CD14-positive monocyte (primary cell): ENCODE data around the gene FOLR3. TPM values are rescaled to one million over a fixed set of nuclear protein-coding genes. Genes with fewer than 3 reads are reported as not detected.
"Not testable (repeated sequence)": the region's sequence is repeated elsewhere in the genome, so short reads cannot be mapped to it uniquely, and the experiment has no call there.

Experiments
- DNase-seq, 3 donors: peaks; one replicate each; pipeline ENCODE4 v3.0.0-alpha.2; 2011 to 2022
- H2AFZ ChIP-seq: 2 replicates; pipeline ENCODE4 v1.6.0; 2012; ENCODE audit warnings: mild to moderate bottlenecking, low read depth, low read length, inconsistent platforms; ENCODE audit not compliant: insufficient read depth, poor library complexity, severe bottlenecking
- H3K27ac ChIP-seq, 2 donors: 1 replicate in 1 of 2; 2 replicates in 1 of 2; pipeline ENCODE4 v1.5.1; 2012 to 2013; ENCODE audit warnings: low read length in 2 of 2, control low read depth in 1 of 2, inconsistent platforms in 1 of 2, low read depth in 1 of 2, mild to moderate bottlenecking in 1 of 2
- H3K27me3 ChIP-seq, 2 donors: one replicate each; pipeline versions ENCODE4 v1.6.0 to v1.6.1; 2011 to 2013; ENCODE audit warnings: low read length in 2 of 2; ENCODE audit not compliant: control insufficient read depth in 2 of 2, insufficient read depth in 2 of 2
- H3K36me3 ChIP-seq, 2 donors: replicated peaks in 1 of 2; 1 replicate in 1 of 2; 2 replicates in 1 of 2; pipeline versions ENCODE4 v1.5.1 to v1.6.1; 2012 to 2013; ENCODE audit warnings: low read length in 2 of 2, control low read depth in 1 of 2, inconsistent platforms in 1 of 2, mild to moderate bottlenecking in 1 of 2; ENCODE audit not compliant: insufficient read depth in 2 of 2, control insufficient read depth in 1 of 2
- H3K4me1 ChIP-seq, 2 donors: 1 replicate in 1 of 2; 2 replicates in 1 of 2; pipeline versions ENCODE4 v1.5.1 to v1.6.1; 2012 to 2013; ENCODE audit warnings: low read length in 2 of 2, control low read depth in 1 of 2, inconsistent platforms in 1 of 2, mild to moderate bottlenecking in 1 of 2, moderate library complexity in 1 of 2; ENCODE audit not compliant: insufficient read depth in 2 of 2, control insufficient read depth in 1 of 2
- H3K4me2 ChIP-seq: replicated peaks from 2 replicates; pipeline ENCODE3; 2012; ENCODE audit warnings: low read length, moderate library complexity, mild to moderate bottlenecking; ENCODE audit not compliant: poor library complexity, severe bottlenecking; ENCODE audit errors: extremely low read depth
- H3K4me3 ChIP-seq, 3 experiments: fragments of 200-600 bp in 1 of 3; sonication (generic) in 1 of 3; replicated peaks in 1 of 3; 1 replicate in 2 of 3; 2 replicates in 1 of 3; pipeline ENCODE4 v1.5.1; 2011 to 2013; ENCODE audit warnings: low read length in 3 of 3, mild to moderate bottlenecking in 3 of 3, control low read depth in 2 of 3, low read depth in 2 of 3, inconsistent platforms in 1 of 3, moderate library complexity in 1 of 3
- H3K79me2 ChIP-seq: 2 replicates; pipeline ENCODE4 v1.6.0; 2012; ENCODE audit warnings: mild to moderate bottlenecking, control low read depth, inconsistent platforms, low read length, moderate library complexity; ENCODE audit not compliant: insufficient read depth
- H3K9ac ChIP-seq: 2 replicates; pipeline ENCODE4 v1.6.0; 2017; ENCODE audit warnings: low read length, mild to moderate bottlenecking; ENCODE audit not compliant: insufficient read depth, poor library complexity, severe bottlenecking
- H3K9me3 ChIP-seq, 2 donors: replicated peaks in 1 of 2; 1 replicate in 1 of 2; 2 replicates in 1 of 2; pipeline versions ENCODE4 v1.5.1 to v1.6.1; 2012 to 2013; ENCODE audit warnings: low read length in 2 of 2, control low read depth in 1 of 2; ENCODE audit not compliant: control insufficient read depth in 1 of 2, insufficient read depth in 1 of 2
- H4K20me1 ChIP-seq: 2 replicates; pipeline ENCODE4 v1.6.0; 2012; ENCODE audit warnings: mild to moderate bottlenecking, low read length, control low read depth, moderate library complexity; ENCODE audit not compliant: insufficient read depth
- H3K27ac Mint-ChIP-seq, 7 donors: one replicate each; pipeline ENCODE4 v1.8.0; 2020; ENCODE audit warnings: mild to moderate bottlenecking in 7 of 7, mixed read lengths in 7 of 7, moderate library complexity in 6 of 7, inconsistent platforms in 2 of 7
- H3K27me3 Mint-ChIP-seq, 3 donors: one replicate each; pipeline ENCODE4 v1.8.0; 2021 to 2022; ENCODE audit warnings: low read depth in 3 of 3, mild to moderate bottlenecking in 3 of 3, mixed read lengths in 3 of 3, moderate library complexity in 3 of 3, inconsistent platforms in 1 of 3
- H3K36me3 Mint-ChIP-seq, 2 donors: one replicate each; pipeline ENCODE4 v1.8.0; 2020; ENCODE audit warnings: mixed read lengths in 2 of 2, inconsistent platforms in 1 of 2, mild to moderate bottlenecking in 1 of 2
- H3K4me1 Mint-ChIP-seq: one replicate; pipeline ENCODE4 v1.8.0; 2020; ENCODE audit warnings: mild to moderate bottlenecking, mixed read lengths
- H3K4me3 Mint-ChIP-seq, 2 donors: one replicate each; pipeline ENCODE4 v1.8.0; 2020; ENCODE audit warnings: mild to moderate bottlenecking in 2 of 2, mixed read lengths in 2 of 2, moderate library complexity in 1 of 2
- H3K9me3 Mint-ChIP-seq, 7 donors: one replicate each; pipeline ENCODE4 v1.8.0; 2020 to 2022; ENCODE audit warnings: mixed read lengths in 7 of 7, mild to moderate bottlenecking in 6 of 7, moderate library complexity in 6 of 7, inconsistent platforms in 2 of 7
- WGBS: methylation state at CpG from one replicate; pipeline ENCODE4 v1.1.5; 2013; ENCODE audit warnings: missing lambda C conversion rate; ENCODE audit not compliant: insufficient coverage; 5-methylcytosine and 5-hydroxymethylcytosine counted together
- intact Hi-C, 2 donors: fragments of 100-400 bp; cut with micrococcal nuclease; formaldehyde crosslinking; loops; one replicate each; pipeline versions ENCODE4 v1.15.0 to v1.15.1; 2023
- polyA plus RNA-seq, 3 donors: library from polyadenylated mRNA; depleted of rRNA in 1 of 3; unstranded in 2 of 3; stranded (reverse) in 1 of 3; fragments of 300-500 nt in 2 of 3; fragments of >200 nt in 1 of 3; fragmentation: Illumina TruSeq in 2 of 3; gene quantifications; 1 replicate in 2 of 3; 2 replicates in 1 of 3; pipeline ENCODE4 v1.2.3, GENCODE V29; 2012 to 2021
- TF ChIP-seq, protein P1 (sequence below): fragments of 200-600 bp; IDR thresholded peaks from one replicate; pipeline ENCODE4 v1.8.0; 2022; ENCODE audit warnings: antibody characterized with exemption, mild to moderate bottlenecking

Gene FOLR3
- polyA plus RNA-seq, 3 donors = 22.3 to 330 (median 74.0) TPM

DNA sequence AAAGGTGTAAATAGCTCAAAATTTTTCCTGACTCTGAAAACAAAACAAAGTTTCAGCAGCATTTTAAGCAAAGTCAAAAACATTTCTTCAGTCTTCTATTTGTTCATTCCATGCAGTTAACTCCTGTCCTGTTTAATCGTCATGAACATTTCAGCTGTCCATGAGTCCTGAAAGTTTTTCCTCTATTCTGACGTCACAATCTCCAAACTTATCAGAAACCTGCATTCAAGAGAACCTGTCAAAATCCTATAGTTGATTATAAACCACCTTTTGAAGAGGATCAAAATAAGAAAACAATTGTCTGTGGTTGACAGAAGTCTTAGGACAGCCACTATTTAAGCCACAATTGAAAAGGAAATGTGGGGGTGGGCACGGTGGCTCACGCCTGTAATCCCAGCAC lies 15.4 kb downstream of the FOLR3 start:
- Mint-ChIP-seq H3K36me3 (no peaks in the 10 kb centered on the region), H3K27ac (no peak overlapping the region), H3K4me3 (no peak overlapping the region), H3K4me1 (peaks cover 2% of the 10 kb centered on the region), H3K9me3 (peaks cover 0 to 2% (median 0%) of the 10 kb centered on the region in 7 donors), H3K27me3 (peaks cover 3 to 6% (median 5%) of the 10 kb centered on the region in 3 donors)
- Histone ChIP-seq H3K9me3 (no peaks in the 10 kb centered on the region), H3K79me2 (no peaks in the 10 kb centered on the region), H3K9ac (no peak overlapping the region), H3K4me2 (no peak overlapping the region), H4K20me1 (no peaks in the 10 kb centered on the region), H2AFZ (no peak overlapping the region), H3K27me3 (no peaks in the 10 kb centered on the region), H3K4me1 (no peaks in the 10 kb centered on the region), H3K4me3 (no peak overlapping the region), H3K27ac (no peak overlapping the region), H3K36me3 (no peaks in the 10 kb centered on the region)
- TF ChIP-seq, protein P1, sequence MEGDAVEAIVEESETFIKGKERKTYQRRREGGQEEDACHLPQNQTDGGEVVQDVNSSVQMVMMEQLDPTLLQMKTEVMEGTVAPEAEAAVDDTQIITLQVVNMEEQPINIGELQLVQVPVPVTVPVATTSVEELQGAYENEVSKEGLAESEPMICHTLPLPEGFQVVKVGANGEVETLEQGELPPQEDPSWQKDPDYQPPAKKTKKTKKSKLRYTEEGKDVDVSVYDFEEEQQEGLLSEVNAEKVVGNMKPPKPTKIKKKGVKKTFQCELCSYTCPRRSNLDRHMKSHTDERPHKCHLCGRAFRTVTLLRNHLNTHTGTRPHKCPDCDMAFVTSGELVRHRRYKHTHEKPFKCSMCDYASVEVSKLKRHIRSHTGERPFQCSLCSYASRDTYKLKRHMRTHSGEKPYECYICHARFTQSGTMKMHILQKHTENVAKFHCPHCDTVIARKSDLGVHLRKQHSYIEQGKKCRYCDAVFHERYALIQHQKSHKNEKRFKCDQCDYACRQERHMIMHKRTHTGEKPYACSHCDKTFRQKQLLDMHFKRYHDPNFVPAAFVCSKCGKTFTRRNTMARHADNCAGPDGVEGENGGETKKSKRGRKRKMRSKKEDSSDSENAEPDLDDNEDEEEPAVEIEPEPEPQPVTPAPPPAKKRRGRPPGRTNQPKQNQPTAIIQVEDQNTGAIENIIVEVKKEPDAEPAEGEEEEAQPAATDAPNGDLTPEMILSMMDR = no peak
- no peak for DNase-seq
- 100% methylated on average over 1 of the region's 4 CpGs for WGBS
- intact Hi-C loops = no loop called here

DNA sequence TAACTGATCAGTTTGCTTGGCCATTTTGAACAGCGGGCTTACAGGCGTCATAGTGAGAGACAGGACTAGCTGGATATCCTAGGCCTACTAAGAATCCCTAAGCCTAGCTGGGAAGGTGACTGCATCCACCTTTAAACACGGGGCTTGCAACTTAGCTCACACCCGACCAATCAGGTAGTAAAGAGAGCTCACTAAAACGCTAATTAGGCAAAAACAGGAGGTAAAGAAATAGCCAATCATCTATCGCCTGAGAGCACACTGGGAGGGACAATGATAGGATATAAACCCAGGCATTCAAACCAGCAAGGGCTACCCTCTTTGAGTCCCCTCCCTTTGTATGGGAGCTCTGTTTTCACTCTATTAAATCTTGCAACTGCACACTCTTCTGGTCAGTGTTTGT lies 18.3 kb downstream of the FOLR3 start:
- not testable (repeated sequence) for H3K4me3 ChIP-seq, H3K36me3 Mint-ChIP-seq, H3K36me3 ChIP-seq

More for the DNA sequence above, 18.3 kb downstream of the FOLR3 start:
- H3K27me3 ChIP-seq, H3K79me2 ChIP-seq, H3K4me2 ChIP-seq, H3K4me1 Mint-ChIP-seq, H3K4me3 Mint-ChIP-seq, H2AFZ ChIP-seq, H4K20me1 ChIP-seq, H3K27ac ChIP-seq, intact Hi-C loops, H3K27me3 Mint-ChIP-seq, H3K9me3 ChIP-seq, H3K4me1 ChIP-seq, DNase-seq, H3K9me3 Mint-ChIP-seq, H3K9ac ChIP-seq: not testable (repeated sequence)
- peak overlapping the region in 1 of 7 donors; percentile 4 for H3K27ac Mint-ChIP-seq
- 100% methylated on average over 2 of the region's 6 CpGs for WGBS
